Hematopoietic multipotent progenitor cell (in vitro differentiated cells): ENCODE results near the gene RLIM. TPM values are rescaled to one million over a fixed set of nuclear protein-coding genes. Genes with fewer than 3 reads are reported as not detected.

Experiments used
- DNase-seq, 3 donors: peaks; one replicate each; pipeline ENCODE4 v3.0.0-alpha.2; 2011 to 2015; ENCODE audit warnings: low read depth in 2 of 3, low spot score in 2 of 3
- total RNA-seq: library from RNA; depleted of rRNA; stranded (reverse); fragments of >200 nt; gene quantifications from one replicate; pipeline ENCODE4 v1.2.3, GENCODE V29; 2012

RLIM gene
- total RNA-seq, 1 donor = 24.2 TPM

- DNase-seq = no peak
Observed at GRCh38 chrX:74540635-74541249, 73.7 kb downstream of the RLIM start.

- peak in 1 of 3 donors; percentile 1 for DNase-seq
Observed at GRCh38 chrX:74536832-74537371, 77.5 kb downstream of the RLIM start.

- peak in 2 of 3 donors; percentile 58 to 66 for DNase-seq
Observed at GRCh38 chrX:74536152-74536831, 78.1 kb downstream of the RLIM start.

- DNase-seq = peak in 2 of 3 donors; percentile 35 to 50
Observed at GRCh38 chrX:74535408-74536151, 78.8 kb downstream of the RLIM start.

Other genes starting within 250 kb of the RLIM start
- gene SLC16A2, start 193.1 kb downstream of the RLIM start, total RNA-seq = 3.5 TPM